Sigmoid colon (tissue), 7 donors: ENCODE results near the gene REEP3. TPM values are rescaled to one million over a fixed set of nuclear protein-coding genes. Genes with fewer than 3 reads are reported as not detected.

Experiments
- DNase-seq: peaks from one replicate; pipeline ENCODE4 v3.0.0-alpha.2; 2019
- H3K27ac ChIP-seq, 4 donors: fragments of 200-600 bp; sonication (generic); one replicate each; pipeline ENCODE4 v1.5.1; 2016 to 2019; ENCODE audit warnings: mild to moderate bottlenecking in 1 of 4
- H3K27me3 ChIP-seq, 3 donors: fragments of 200-600 bp; sonication (generic); one replicate each; pipeline ENCODE4 v1.5.1; 2019; ENCODE audit warnings: mild to moderate bottlenecking in 1 of 3
- H3K36me3 ChIP-seq, 4 donors: fragments of 200-600 bp; sonication (generic); one replicate each; pipeline ENCODE4 v1.5.1; 2016 to 2019
- H3K4me1 ChIP-seq, 4 donors: fragments of 200-600 bp; sonication (generic); one replicate each; pipeline ENCODE4 v1.5.1; 2017 to 2019
- H3K4me3 ChIP-seq, 4 donors: fragments of 200-600 bp; sonication (generic); one replicate each; pipeline ENCODE4 v1.5.1; 2017 to 2019; ENCODE audit warnings: mild to moderate bottlenecking in 2 of 4, moderate library complexity in 1 of 4
- H3K9me3 ChIP-seq, 4 donors: fragments of 200-600 bp in 3 of 4; sonication (generic) in 3 of 4; one replicate each; pipeline versions ENCODE4 v1.5.1 to v1.6.1; 2013 to 2019
- EP300 ChIP-seq, 4 donors: sonication (generic); formaldehyde crosslinking; IDR thresholded peaks; one replicate each; pipeline ENCODE4 v1.6.1; 2017; ENCODE audit warnings: antibody characterized with exemption in 4 of 4
- POLR2A ChIP-seq, 2 donors: fragments of 450-650 bp; IDR thresholded peaks; one replicate each; pipeline ENCODE4 v1.6.1; 2016; ENCODE audit warnings: antibody characterized with exemption in 2 of 2, mild to moderate bottlenecking in 2 of 2, moderate library complexity in 2 of 2
- POLR2AphosphoS5 ChIP-seq, 4 donors: sonication (generic); formaldehyde crosslinking; IDR thresholded peaks; one replicate each; pipeline ENCODE4 v1.6.1; 2017; ENCODE audit warnings: antibody characterized with exemption in 4 of 4
- WGBS, 2 donors: extraction: QIAGEN DNeasy Blood & Tissue Kit; methylation state at CpG; one replicate each; pipeline ENCODE4 v1.1.7; 2013; 5-methylcytosine and 5-hydroxymethylcytosine counted together
- intact Hi-C: fragments of 100-400 bp; cut with DNase I; formaldehyde crosslinking; loops from one replicate; pipeline ENCODE4 v1.15.1; 2023
- polyA plus RNA-seq, 3 donors: library from polyadenylated mRNA; stranded (reverse); fragments of 200-250 nt; gene quantifications; one replicate each; pipeline ENCODE4 v1.2.3, GENCODE V29; 2013
- total RNA-seq, 4 donors: library from RNA; depleted of rRNA; stranded (reverse); fragments of >200 nt; gene quantifications; one replicate each; pipeline ENCODE4 v1.1.0, GENCODE V29; 2016
- TF ChIP-seq, protein P1 (sequence below), 4 experiments: fragments of 450-650 bp in 3 of 4; fragments of 200-600 bp in 1 of 4; IDR thresholded peaks; one replicate each; pipeline ENCODE4 v1.5.1; 2016 to 2019; ENCODE audit warnings: antibody characterized with exemption in 4 of 4, mild to moderate bottlenecking in 3 of 4, moderate library complexity in 2 of 4
- donor health status: healthy with polysubstance abuse.
- donor health status: Bipolar disorder and iron deficiency.
- donor health status: healthy.

Gene REEP3
- total and polyA plus RNA-seq, 7 donors: 8.6 to 116 (median 69.2) TPM

DNA sequence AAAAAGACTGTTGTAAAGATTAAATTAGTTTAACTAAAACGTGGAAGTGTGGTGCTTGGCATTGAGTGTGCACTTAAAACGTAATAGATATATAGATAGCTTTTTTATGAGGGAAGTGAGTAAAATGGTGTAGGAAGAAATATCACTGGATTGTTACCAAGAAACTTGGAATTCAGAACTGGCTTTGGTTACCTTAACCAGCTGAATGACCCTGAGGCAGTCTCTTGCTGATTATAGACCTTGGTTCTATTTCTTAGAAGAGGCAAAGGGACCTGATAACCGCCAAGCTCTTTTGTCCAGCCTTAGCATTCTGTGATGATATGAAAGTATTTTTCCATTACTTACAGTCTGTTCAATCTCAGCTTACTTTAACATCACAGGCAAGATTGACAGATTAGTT, 3.8 kb downstream of the REEP3 start:
- TF ChIP-seq POLR2A (IDR thresholded peaks at IDR 0.05) (no peak), POLR2AphosphoS5 (IDR thresholded peaks at IDR 0.05) (peak in 1 of 4 donors; percentile 25)
- Histone ChIP-seq H3K27me3 (no peaks in the 10 kb centered on the region), H3K4me1 (peaks cover 0 to 52% (median 38%) of the 10 kb centered on the region in 4 donors), H3K27ac (peak overlapping the region; percentile 98 to 100 (median 98)), H3K9me3 (no peaks in the 10 kb centered on the region), H3K36me3 (no peaks in the 10 kb centered on the region), H3K4me3 (no peak overlapping the region)
- DNase-seq: no peak
- 45 to 76% methylated on average over 3 of the region's 3 CpGs for WGBS, 2 donors
- intact Hi-C loops: no loop called here

DNA sequence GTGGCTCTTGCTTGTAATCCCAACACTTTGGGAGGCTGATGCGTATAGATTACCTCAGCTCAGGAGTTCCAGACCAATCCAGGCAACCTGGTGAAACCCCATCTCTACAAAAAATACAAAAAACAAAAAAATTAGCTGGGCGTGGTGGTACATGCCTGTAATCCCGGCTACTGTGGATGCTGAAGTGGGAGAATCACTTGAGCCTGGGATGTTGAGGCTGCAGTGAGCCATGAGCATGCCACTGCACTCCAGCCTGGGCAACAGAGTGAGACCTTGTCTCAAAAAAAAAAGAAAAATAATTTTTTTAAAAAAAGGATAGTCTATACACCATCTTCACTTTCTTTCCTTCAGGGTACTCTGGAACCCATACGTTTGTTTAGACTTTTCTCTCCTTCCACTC, 6.2 kb downstream of the REEP3 start:
- no peaks in the 10 kb centered on the region for H3K27me3 ChIP-seq
- DNase-seq: no peak
- no peaks in the 10 kb centered on the region for H3K9me3 ChIP-seq
- TF ChIP-seq POLR2AphosphoS5 (IDR thresholded peaks at IDR 0.05) (no peak), POLR2A (IDR thresholded peaks at IDR 0.05) (no peak), EP300 (IDR thresholded peaks at IDR 0.05) (no peak)
- TF ChIP-seq, protein P1, sequence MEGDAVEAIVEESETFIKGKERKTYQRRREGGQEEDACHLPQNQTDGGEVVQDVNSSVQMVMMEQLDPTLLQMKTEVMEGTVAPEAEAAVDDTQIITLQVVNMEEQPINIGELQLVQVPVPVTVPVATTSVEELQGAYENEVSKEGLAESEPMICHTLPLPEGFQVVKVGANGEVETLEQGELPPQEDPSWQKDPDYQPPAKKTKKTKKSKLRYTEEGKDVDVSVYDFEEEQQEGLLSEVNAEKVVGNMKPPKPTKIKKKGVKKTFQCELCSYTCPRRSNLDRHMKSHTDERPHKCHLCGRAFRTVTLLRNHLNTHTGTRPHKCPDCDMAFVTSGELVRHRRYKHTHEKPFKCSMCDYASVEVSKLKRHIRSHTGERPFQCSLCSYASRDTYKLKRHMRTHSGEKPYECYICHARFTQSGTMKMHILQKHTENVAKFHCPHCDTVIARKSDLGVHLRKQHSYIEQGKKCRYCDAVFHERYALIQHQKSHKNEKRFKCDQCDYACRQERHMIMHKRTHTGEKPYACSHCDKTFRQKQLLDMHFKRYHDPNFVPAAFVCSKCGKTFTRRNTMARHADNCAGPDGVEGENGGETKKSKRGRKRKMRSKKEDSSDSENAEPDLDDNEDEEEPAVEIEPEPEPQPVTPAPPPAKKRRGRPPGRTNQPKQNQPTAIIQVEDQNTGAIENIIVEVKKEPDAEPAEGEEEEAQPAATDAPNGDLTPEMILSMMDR (IDR thresholded peaks at IDR 0.05): no peak
- peaks cover 0 to 42% (median 33%) of the 10 kb centered on the region in 4 donors for H3K4me1 ChIP-seq
- WGBS, 2 donors: 96% methylated on average over 4 of the region's 4 CpGs
- H3K4me3 ChIP-seq: no peak overlapping the region
- intact Hi-C loops: no loop called here
- H3K27ac ChIP-seq: no peak overlapping the region
- no peaks in the 10 kb centered on the region for H3K36me3 ChIP-seq

DNA sequence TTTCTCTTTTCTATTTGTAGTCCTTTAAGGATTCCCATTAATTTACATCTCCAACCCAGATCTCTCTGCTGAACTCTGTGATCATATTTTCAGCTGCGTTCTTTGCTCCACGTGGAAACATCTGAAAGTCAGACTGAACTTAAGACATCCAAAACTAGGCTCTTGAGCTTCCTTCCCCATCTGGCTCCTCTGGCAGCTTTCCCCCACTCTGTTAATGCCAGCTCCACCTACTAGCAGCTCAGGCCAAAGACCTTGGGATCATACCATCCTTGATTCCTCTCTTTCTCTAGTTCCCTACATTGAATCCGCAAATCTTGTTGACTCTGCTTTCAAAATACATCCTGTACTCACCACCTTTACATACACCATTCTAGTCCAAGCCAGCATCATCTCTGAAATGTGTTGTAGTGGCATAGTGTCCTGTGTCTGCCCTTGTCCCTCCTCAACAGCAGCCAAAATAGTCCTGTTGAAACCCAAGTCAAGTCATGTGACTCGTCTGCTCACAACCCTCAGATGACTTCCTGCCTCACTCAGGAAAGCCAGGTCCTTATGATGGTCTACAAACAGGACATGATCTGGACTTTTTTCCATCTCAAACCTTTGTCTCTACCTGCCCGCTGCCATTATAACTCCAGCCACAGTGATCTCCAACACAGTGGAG, 7.0 kb downstream of the REEP3 start:
- Histone ChIP-seq H3K4me3 (no peak overlapping the region), H3K4me1 (peaks cover 0 to 34% (median 25%) of the 10 kb centered on the region in 4 donors), H3K27me3 (no peaks in the 10 kb centered on the region), H3K36me3 (no peaks in the 10 kb centered on the region), H3K27ac (no peak overlapping the region), H3K9me3 (no peaks in the 10 kb centered on the region)
- no peak for DNase-seq
- TF ChIP-seq POLR2A (IDR thresholded peaks at IDR 0.05) (no peak), EP300 (IDR thresholded peaks at IDR 0.05) (no peak), POLR2AphosphoS5 (IDR thresholded peaks at IDR 0.05) (no peak)
- 84 to 92% methylated on average over 5 of the region's 5 CpGs for WGBS, 2 donors
- intact Hi-C loops: no loop called here

DNA sequence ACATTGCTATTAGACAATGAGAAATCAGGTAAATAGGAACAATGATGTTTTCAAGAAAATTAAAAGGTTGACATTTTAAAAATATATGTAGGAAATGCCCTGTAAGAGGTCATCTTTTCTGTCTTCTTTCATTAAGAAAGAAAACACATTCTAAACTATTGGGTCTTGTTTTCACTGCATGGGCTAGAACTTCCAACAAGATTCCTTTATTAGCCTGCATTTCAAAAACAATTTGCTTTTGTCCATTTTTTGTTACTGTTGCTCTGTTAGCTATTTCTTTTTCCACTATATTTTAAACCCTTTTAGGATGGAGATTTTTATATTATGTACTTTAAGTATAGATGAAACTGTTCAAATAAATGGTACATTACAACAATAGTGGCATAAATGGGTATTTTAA, 9.2 kb downstream of the REEP3 start:
- Histone ChIP-seq H3K4me3 (no peak overlapping the region), H3K9me3 (no peaks in the 10 kb centered on the region), H3K27ac (no peak overlapping the region), H3K36me3 (no peaks in the 10 kb centered on the region), H3K27me3 (no peaks in the 10 kb centered on the region), H3K4me1 (peaks cover 0 to 12% (median 6%) of the 10 kb centered on the region in 4 donors)
- TF ChIP-seq, protein P1 (IDR thresholded peaks at IDR 0.05): no peak
- no peak for TF ChIP-seq EP300 (IDR thresholded peaks at IDR 0.05)
- TF ChIP-seq POLR2A (IDR thresholded peaks at IDR 0.05): no peak
- no peak for TF ChIP-seq POLR2AphosphoS5 (IDR thresholded peaks at IDR 0.05)
- intact Hi-C loops: no loop called here
- DNase-seq: no peak

DNA sequence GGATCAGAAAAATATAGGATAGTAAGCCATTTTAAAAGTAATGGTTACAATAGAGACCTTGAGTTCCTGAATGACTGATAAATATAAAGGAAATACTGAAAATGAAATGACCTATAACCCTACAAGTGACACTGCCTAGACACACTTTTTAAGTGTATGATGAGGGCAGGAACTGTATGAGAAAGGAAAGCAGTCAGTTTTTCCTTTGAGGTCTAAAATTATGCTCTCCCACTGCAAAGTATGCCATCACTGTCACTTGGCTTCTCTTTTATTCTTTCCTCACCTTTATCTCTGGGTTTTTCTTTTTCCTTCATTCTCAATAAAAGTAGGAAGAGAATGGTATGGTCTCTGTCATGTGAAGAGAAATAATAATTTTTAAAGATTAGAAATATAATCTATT, 13.5 kb downstream of the REEP3 start:
- Histone ChIP-seq H3K9me3 (no peaks in the 10 kb centered on the region), H3K27ac (no peak overlapping the region), H3K27me3 (no peaks in the 10 kb centered on the region), H3K4me1 (peaks cover 0 to 5% (median 0%) of the 10 kb centered on the region in 4 donors), H3K4me3 (no peak overlapping the region), H3K36me3 (no peaks in the 10 kb centered on the region)
- TF ChIP-seq POLR2AphosphoS5 (IDR thresholded peaks at IDR 0.05) (no peak), POLR2A (IDR thresholded peaks at IDR 0.05) (no peak), EP300 (IDR thresholded peaks at IDR 0.05) (no peak)
- TF ChIP-seq, protein P1 (IDR thresholded peaks at IDR 0.05): no peak
- intact Hi-C loops: no loop called here
- DNase-seq: no peak

DNA sequence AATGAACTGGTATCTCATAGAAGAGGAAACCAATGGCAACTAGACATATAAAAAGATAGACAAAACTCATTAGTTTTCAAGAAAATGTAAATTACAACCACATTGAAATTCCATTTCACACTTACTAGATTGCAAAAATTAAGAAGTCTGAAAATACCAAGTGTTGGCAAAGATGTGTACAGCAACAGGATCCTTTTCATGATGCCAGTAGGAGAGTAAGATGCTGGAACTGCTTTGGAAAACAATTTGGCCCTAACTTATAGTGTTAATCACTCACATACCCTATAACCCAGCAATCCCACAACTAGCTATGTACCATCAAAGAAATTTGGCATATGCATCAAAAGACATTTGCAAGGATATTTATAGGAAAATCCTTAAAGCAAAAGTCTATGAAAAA, 15.5 kb downstream of the REEP3 start:
- H3K4me1 ChIP-seq: peaks cover 0 to 14% (median 4%) of the 10 kb centered on the region in 4 donors
- H3K27me3 ChIP-seq: no peaks in the 10 kb centered on the region
- H3K36me3 ChIP-seq: no peaks in the 10 kb centered on the region
- no peak overlapping the region for H3K27ac ChIP-seq
- TF ChIP-seq EP300 (IDR thresholded peaks at IDR 0.05): no peak
- TF ChIP-seq POLR2A (IDR thresholded peaks at IDR 0.05): no peak
- no peaks in the 10 kb centered on the region for H3K9me3 ChIP-seq
- no peak for DNase-seq
- intact Hi-C loops: no loop called here
- no peak overlapping the region for H3K4me3 ChIP-seq
